ENCODE measurements around the gene TLN1. TPM values are rescaled to one million over a fixed set of nuclear protein-coding genes. Genes with fewer than 3 reads are reported as not detected.

Gene TLN1
- total and polyA plus RNA-seq, 10 of the 15 experiments (the other 5 are each of a cell fraction or from before 2014, with no cell fraction given) = 11.6 to 305 (median 71.9) TPM

- TF ChIP-seq MYC (IDR thresholded peaks at IDR 0.05; ENCODE audit: insufficient read depth, insufficient read length, insufficient replicate concordance, low read length, severe bottlenecking) (no peak), IRF3 (IDR thresholded peaks at IDR 0.05) (no peak), CTCF (IDR thresholded peaks at IDR 0.05 in 2 of 3, conservative IDR thresholded peaks at IDR 0.05 in 1 of 3; ENCODE audit: control insufficient read depth in 2 of 3, extremely low read depth in 1 of 3, insufficient read depth in 1 of 3, low read depth in 3 of 3, low read length in 3 of 3) (peak in 1 of 3 experiments; percentile 23; a peak in 1 of 6 replicates), CEBPZ (IDR thresholded peaks at IDR 0.05; ENCODE audit: low read depth, low read length) (no peak), FOXK2 (IDR thresholded peaks at IDR 0.05) (no peak), SRF (IDR thresholded peaks at IDR 0.05; ENCODE audit: low read depth in 2 of 2, low read length in 2 of 2) (no peak), PAX8 (IDR thresholded peaks at IDR 0.05) (no peak), E2F4 (IDR thresholded peaks at IDR 0.05; ENCODE audit: low read depth, low read length) (no peak), RELB (IDR thresholded peaks at IDR 0.05; ENCODE audit: low read depth) (no peak), NR2F1 (conservative IDR thresholded peaks at IDR 0.05) (peak; percentile 32), ZBTB4 (CRISPR knock-in tag; IDR thresholded peaks at IDR 0.05) (no peak), IRF4 (IDR thresholded peaks at IDR 0.05; ENCODE audit: low read depth, low read length) (no peak), PKNOX1 (IDR thresholded peaks at IDR 0.05) (peak; percentile 53; the same call in 1 of the 2 replicates), CBX3 (IDR thresholded peaks at IDR 0.05; ENCODE audit: borderline replicate concordance, low read depth) (no peak)
These were observed 976 bp upstream of the TLN1 start (continued) for GRCh38 chr9:35732800-35733541.
